NCI-H524 (cell line): Measurements from ENCODE around the gene OLAH.
A peak's percentile ranks its signal among the peaks of the same experiment; 100 is the strongest.

Experiments
- DNase-seq, 2 experiments: peaks; one replicate each; lab custom pipeline; 2025; lab: John Stamatoyannopoulos, UW

OLAH gene

GRCh38 chr10:15069230-15069629, 25.5 kb downstream of the OLAH start:
- no peak for DNase-seq

- DNase-seq, result no peak
Observed at GRCh38 chr10:15072358-15072757, 28.6 kb downstream of the OLAH start.

- DNase-seq, result no peak
Observed at GRCh38 chr10:15075421-15075820, 31.7 kb downstream of the OLAH start.

GRCh38 chr10:15083674-15084501, 40.1 kb downstream of the OLAH start:
- no peak for DNase-seq

- DNase-seq, result no peak
Observed at GRCh38 chr10:15084502-15084922, 40.8 kb downstream of the OLAH start.

GRCh38 chr10:15088428-15089261, 44.9 kb downstream of the OLAH start, which contains the start of gene ACBD7:
ACBD7 (minus strand) TSS chr10:15088776; CDS start chr10:15088728, 48 bp downstream.
- peak; percentile 41 to 69 for DNase-seq

- DNase-seq, result no peak
Observed at GRCh38 chr10:15091418-15091817, 47.7 kb downstream of the OLAH start.

GRCh38 chr10:15092855-15093408, 49.2 kb downstream of the OLAH start:
- DNase-seq, result no peak

GRCh38 chr10:15096661-15097010, 52.9 kb downstream of the OLAH start:
- DNase-seq, result no peak

- peak; percentile 52 to 74 for DNase-seq
Observed at GRCh38 chr10:15097011-15097812, 53.5 kb downstream of the OLAH start, which contains the start of gene RPP38. RPP38 (plus strand) TSS chr10:15097355; CDS start chr10:15103315, 5,960 bp downstream.

GRCh38 chr10:15099886-15100285, 56.1 kb downstream of the OLAH start:
- DNase-seq, result no peak

- DNase-seq, result no peak
Observed at GRCh38 chr10:15103513-15103912, 59.8 kb downstream of the OLAH start.

- peak; percentile 24 to 45 for DNase-seq
Observed at GRCh38 chr10:15106352-15107013, 62.7 kb downstream of the OLAH start.

GRCh38 chr10:15112657-15113056, 68.9 kb downstream of the OLAH start:
- DNase-seq, result no peak

GRCh38 chr10:15113766-15114165, 70.0 kb downstream of the OLAH start:
- no peak for DNase-seq

- DNase-seq, result no peak
Observed at GRCh38 chr10:15116225-15116624, 72.5 kb downstream of the OLAH start.

- DNase-seq, result no peak
Observed at GRCh38 chr10:15118615-15119014, 74.9 kb downstream of the OLAH start.

- no peak for DNase-seq
Observed at GRCh38 chr10:15120523-15120922, 76.8 kb downstream of the OLAH start.

GRCh38 chr10:15121707-15122106, 78.0 kb downstream of the OLAH start:
- DNase-seq, result no peak

GRCh38 chr10:15122477-15123030, 78.8 kb downstream of the OLAH start:
- no peak for DNase-seq
